ENCODE results near the gene ALCAM.

Gene ALCAM

GRCh38 chr3:105355408-105356061, 11.2 kb upstream of the ALCAM start:
- DNase-seq (ENCODE audit: low read depth in 1 of 2, low spot score in 1 of 2), result no peak

DNA sequence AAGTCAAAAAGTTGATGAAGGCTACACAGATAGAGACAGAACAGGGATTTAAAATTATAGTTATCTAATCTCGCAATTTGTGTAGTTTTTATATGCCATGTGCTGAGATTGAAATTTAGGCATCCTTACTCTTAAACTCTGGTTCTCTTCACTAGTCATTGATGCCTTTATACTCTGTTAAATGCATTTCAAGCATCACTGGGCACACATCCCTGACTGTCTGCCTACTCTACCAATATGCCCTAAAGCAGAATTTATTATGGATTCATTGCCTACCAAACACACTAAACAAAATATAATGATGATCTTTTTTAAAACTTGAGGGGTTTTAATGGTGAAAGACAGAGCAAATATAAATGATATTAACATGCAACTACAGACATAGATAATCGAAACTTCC, 10.3 kb upstream of the ALCAM start:
- no peak for DNase-seq (ENCODE audit: low read depth in 1 of 2, low spot score in 1 of 2)

DNA sequence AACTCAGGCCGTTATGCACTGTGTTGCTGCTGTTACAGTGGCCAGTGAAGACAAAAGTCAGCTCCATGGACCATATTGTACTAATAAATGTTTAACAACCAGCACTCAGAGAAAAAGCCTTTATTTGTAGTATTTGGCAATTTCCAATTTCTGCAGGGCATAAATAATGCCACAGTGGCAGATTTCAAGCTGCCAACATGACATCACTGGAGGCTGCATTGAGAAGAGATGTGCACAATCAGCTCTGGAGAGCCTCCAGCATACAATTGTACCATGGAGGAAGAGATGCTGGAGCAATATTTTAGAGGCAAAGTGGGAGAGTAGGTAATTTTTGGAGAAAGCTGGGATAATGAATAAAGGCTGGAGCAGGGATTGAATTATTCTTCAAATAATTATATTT, 9.7 kb upstream of the ALCAM start:
- DNase-seq (ENCODE audit: low read depth in 1 of 2, low spot score in 1 of 2), result no peak

- DNase-seq (ENCODE audit: low read depth in 1 of 2, low spot score in 1 of 2), result no peak
Observed at GRCh38 chr3:105359098-105359762, 7.5 kb upstream of the ALCAM start.

DNA sequence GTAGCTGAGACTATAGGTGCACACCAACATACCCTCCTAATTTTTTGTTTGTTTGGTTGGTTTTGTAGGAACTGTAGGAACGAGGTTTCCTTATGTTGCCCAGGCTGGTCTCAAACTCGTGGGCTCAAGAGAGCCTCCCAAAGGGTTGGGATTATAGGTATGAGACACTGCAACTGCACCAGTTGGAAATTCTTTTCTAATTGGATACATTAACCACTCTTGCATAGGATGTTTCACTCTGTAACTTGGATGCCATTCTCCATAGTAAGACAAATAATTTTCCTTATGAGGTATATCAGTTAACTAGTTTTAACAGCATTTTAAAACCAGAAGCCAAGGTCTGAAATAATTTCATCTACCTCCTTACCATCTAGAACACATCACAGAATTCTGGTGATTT, 6.7 kb upstream of the ALCAM start:
- DNase-seq (ENCODE audit: low read depth in 1 of 2, low spot score in 1 of 2), result no peak

DNA sequence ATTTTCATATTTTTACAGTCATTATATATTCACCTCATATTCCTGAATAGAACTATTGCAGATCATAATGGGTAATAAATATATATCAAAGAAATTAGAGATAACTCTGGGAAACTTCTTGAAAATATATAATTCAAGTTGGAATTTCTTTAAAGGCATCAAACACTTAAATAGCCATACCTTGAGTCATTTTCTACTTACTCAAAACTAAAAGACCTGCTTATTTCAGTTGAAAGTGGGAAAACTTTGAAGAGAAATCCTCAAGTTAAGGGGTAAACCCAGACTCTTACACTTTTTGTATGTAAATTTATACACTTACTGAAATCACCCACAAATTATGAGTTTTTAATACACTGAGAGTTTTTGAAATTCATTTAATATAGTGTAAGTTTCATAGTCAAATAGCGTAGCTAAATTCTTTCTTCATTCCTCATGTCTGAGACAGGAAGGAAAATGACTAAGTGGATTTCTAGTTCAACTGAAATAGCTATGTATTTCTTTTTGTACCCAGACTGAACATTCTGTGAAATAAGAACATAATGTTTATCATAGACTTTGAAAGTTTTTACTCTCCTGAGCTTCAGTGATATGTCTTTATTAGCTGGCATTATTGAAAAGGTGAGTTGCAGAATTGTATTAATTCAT, 4.6 kb upstream of the ALCAM start:
- no peak for DNase-seq (ENCODE audit: low read depth in 1 of 2, low spot score in 1 of 2)

- DNase-seq (ENCODE audit: low read depth in 1 of 2, low spot score in 1 of 2), result no peak
Observed at GRCh38 chr3:105364128-105364527, 2.6 kb upstream of the ALCAM start.

DNA sequence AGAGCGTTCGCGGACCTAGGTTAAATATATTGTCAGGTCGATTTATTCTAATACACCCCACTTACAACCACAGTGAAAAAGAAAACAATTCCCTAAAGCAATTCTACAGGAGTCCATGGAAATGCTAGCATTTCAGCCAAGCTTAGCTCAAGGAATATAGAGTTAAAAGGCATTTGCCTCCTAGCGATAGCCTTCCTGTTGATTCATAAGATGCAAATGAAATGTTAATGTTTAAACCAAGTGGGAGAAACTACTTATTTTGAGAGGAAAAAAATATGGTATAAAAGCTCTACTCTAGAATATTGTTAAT, 1.7 kb upstream of the ALCAM start:
- no peak for DNase-seq (ENCODE audit: low read depth in 1 of 2, low spot score in 1 of 2)

DNA sequence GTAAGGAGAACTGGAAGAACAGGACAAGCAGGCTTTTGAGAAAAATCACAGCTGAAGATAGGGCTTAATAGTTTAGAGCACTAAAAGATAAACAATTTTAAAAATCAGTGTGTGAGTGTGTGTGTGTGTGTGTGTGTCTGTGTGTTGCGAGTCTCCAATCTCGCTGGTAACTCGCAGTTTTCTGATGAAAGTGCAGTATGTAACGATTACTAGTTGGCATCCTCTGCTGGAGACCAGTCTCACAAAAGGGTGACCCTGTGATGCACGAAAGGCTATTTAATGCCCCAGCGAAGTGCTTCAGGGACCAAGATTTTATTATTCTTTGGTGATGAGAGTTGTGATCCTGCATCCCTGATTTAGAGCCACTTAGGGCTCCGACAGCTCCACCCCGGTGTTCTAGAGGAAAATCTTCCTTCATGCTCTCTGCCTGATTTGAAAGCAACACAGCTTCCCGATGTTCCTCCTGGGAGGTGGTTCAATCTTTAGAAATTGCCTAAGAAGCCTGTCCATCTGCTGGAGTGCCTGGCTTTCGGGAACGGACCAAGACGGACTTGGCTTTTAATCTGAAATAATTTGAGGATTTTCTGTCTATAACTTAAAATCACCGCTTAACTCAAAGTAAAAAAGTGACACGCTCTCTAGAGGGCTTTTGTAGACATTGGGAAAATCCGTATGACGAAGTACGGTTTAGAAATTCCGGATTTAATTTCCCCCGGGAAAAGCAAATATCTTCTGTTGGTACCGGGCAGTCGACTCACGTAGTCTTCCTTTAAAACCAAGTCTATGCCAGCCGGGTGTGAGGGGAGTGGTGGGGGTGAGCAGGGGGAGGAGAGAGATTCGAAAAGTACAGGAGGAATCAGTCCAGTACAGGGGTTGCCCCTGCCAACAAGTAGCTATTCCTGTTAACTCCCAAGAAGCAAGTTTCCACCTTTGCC, 1.1 kb upstream of the ALCAM start:
- DNase-seq (ENCODE audit: low read depth in 1 of 2, low spot score in 1 of 2), result no peak

- DNase-seq (ENCODE audit: low read depth in 1 of 2, low spot score in 1 of 2), result peak in 1 of 2 donors; percentile 11
Observed at GRCh38 chr3:105367063-105367405, 325 bp downstream of the ALCAM start.

- peak; percentile 5 to 47 for DNase-seq (ENCODE audit: low read depth in 1 of 2, low spot score in 1 of 2)
Observed at GRCh38 chr3:105367406-105368213, 901 bp downstream of the ALCAM start.

DNA sequence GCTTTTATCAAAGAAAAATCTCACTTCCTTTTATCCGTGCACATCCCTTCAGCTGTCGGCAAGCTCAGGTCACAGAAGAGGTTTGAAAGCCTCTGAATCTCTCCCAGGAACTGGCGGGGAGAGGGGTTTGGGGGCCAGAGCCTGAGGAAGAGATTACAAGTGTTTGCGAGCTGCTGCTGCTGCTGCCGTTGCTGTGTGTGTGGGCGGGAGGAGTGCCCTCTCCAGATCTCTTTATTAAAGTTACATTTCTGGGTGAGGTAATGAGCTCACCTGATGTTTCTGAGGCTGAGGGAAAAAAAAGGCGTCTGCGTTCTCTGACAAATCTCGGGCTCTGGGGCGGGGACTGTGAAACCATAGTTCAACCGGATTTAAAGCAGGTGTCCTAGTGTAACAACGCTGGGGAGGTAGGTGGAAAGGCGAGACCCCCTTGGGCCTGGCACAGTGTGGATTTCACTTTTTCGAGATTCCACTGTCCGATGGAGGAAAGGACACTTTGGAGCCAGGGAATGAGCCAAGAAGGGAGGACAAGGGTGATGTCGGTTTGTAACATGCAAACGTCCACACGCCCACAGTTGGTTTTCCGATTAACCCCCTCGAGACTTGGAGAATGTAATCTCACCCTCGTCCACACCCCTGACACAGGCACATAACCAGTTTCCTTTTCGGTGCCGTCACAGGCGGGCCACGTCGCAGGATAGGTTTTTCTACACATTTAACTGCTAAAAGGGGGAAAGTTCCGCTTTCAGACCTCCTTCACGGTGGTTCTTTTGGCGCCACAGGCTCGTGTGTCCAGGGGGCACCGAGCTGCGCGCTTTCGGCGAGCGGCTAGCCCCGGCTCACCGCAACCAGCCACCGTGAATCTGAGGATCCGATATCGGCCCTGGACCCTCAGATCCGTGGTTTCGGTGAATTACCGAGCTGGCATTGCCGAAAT, 2.1 kb downstream of the ALCAM start:
- DNase-seq (ENCODE audit: low read depth in 1 of 2, low spot score in 1 of 2), result peak; percentile 38 to 55

DNA sequence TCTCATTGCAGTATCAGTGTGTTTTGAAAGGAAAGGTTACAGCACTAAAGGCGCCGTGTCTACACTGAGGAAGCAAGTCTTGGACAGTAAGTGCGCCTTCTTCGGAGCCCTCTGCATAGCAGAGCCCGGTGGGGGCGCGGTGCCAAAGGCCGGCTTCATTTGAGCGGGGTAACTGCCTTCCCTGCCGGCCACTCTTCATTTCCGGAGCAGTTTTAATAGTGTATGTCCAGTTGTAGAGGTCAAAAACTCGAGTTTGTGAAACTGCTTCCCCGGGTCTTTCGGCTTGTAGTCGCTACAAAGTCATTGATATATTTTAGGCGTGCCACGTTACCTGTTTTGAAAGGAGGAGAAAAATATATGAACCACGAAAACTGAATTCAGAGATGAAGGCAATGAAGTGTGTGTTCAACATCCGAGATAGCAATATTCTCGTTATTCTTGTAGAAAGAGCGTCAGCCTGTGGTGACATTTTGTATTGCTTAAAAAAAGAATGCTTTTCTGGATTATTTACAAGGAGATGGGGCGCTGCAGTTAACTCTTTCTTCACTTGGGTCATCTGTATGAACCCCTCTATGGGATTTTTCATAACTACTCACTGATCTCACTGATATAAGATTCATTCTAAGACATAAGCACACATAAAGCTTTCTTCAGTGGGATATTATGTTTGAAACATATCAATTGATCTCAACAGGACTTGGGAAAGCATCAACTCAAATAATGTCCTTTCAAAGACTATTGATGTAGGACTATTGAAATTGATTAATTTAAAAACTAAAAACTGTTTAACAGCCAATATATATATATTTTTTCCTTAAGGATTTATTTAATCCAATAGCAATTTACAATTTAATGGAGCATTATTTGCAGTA, 3.0 kb downstream of the ALCAM start:
- DNase-seq (ENCODE audit: low read depth in 1 of 2, low spot score in 1 of 2), result peak; percentile 6 to 11

- DNase-seq (ENCODE audit: low read depth in 1 of 2, low spot score in 1 of 2), result no peak
Observed at GRCh38 chr3:105373383-105373782, 6.7 kb downstream of the ALCAM start.

- DNase-seq (ENCODE audit: low read depth in 1 of 2, low spot score in 1 of 2), result no peak
Observed at GRCh38 chr3:105375750-105376511, 9.2 kb downstream of the ALCAM start.

DNA sequence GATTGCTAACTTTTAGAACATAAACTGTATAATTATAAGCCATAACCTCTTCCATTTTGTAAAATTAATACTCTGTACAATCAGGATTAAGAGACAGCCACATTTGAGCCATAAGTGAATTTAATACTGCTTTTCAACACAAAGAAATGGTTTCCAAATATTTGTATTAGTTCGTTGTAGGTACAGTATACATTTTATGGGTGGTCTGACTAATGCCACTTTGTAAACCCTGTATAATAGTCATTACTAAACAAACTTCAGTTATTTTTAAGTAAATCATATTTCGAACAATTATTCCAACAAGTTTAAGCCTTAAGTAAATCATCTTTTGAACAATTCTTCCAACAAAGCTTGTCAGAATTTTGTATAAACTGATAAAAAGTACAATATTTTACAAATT, 11.0 kb downstream of the ALCAM start:
- no peak for DNase-seq (ENCODE audit: low read depth in 1 of 2, low spot score in 1 of 2)

DNA sequence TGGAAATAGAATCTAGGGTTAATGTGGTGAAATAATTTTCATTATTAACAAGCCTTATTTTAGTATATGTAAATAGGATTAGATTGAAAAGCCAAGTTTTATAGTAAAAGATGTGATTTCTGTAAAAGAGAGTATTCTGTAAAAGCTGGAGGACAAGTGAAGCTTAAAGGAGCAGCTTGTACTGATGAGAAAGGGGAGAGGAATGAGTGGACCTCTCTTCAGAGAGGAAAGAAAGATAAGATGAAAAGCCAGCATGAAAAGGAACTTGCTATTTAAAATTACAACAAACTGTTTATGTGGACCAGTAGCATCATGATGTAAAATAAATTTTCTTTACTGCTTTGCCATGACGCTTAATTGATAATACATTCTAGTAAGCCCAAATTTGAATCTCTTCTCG, 18.5 kb downstream of the ALCAM start:
- DNase-seq (ENCODE audit: low read depth in 1 of 2, low spot score in 1 of 2), result no peak

DNA sequence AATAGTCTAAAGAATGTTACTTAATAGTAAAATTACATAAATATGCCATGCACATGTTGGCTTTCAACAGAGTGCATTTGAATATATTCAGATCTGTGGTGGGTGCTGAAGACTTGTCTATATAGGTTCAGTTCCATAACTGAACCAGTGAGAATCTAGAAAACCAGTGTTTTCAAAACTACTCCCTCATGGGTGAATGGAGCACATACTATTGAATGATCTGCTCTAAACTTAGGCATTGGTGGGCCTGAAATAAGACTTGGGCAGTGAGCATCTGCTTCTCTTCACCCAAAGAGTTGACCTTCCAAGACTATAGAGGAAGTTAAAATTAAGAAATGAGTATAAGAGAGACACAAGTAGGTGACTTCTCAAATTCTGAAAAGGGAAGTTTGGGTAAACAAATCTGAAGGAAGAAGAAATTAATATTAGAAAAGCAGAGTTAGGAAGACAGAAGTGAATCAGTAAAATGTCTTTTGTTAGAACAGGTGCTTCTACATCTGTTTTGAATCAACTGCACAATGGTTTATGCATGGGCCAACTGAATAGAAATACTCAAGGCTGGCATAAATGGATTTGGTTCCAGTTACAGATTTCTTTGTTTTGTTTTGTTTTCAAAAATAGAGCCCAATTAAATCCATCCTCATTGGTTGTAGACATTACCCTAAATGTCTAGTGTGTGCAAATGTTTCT, 19.3 kb downstream of the ALCAM start:
- no peak for DNase-seq (ENCODE audit: low read depth in 1 of 2, low spot score in 1 of 2)

Data from activated T-helper 1 cell treated with anti-CD3 and anti-CD28 coated beads, Interleukin-2, amount 50 U/mL, for 16 hours (primary cell).